Neural cell (in vitro differentiated cells): ENCODE data around the gene PNPLA7. TPM values are rescaled to one million over a fixed set of nuclear protein-coding genes. Genes with fewer than 3 reads are reported as not detected.

Experiments used
- H2AFZ ChIP-seq: fragments of 200-600, 300-800 bp; sonication (generic), shearing (Covaris generic); 2 replicates; pipeline ENCODE4 v1.6.0; 2014; ENCODE audit warnings: low read depth, mild to moderate bottlenecking, antibody characterized with exemption, low read length, moderate library complexity
- H3F3A ChIP-seq: fragments of 200-600 bp; shearing (Covaris generic); 2 replicates; pipeline ENCODE4 v1.6.1; 2016; ENCODE audit warnings: mild to moderate bottlenecking, moderate library complexity, mixed read lengths, antibody characterized with exemption, low read length; ENCODE audit not compliant: insufficient read depth, poor library complexity, severe bottlenecking
- H3K27ac ChIP-seq: fragments of 200-600, 300-800 bp; sonication (generic), shearing (Covaris generic); 2 replicates; pipeline ENCODE4 v1.5.1; 2014; ENCODE audit warnings: mild to moderate bottlenecking, low read length, moderate library complexity
- H3K27me3 ChIP-seq: fragments of 300-800, 200-600 bp; sonication (generic), shearing (Covaris generic); 2 replicates; pipeline ENCODE4 v1.6.0; 2014; ENCODE audit warnings: mild to moderate bottlenecking, low read depth, low read length, moderate library complexity; ENCODE audit not compliant: insufficient read depth
- H3K36me3 ChIP-seq: fragments of 300-800, 200-600 bp; sonication (generic), shearing (Covaris generic); 2 replicates; pipeline ENCODE4 v1.5.1; 2014; ENCODE audit warnings: mild to moderate bottlenecking, antibody characterized with exemption, low read length, moderate library complexity; ENCODE audit not compliant: insufficient read depth
- H3K4me2 ChIP-seq: fragments of 300-800, 200-600 bp; sonication (generic), shearing (Covaris generic); 2 replicates; pipeline ENCODE4 v1.6.0; 2014; ENCODE audit warnings: mild to moderate bottlenecking, low read length
- H3K4me3 ChIP-seq: fragments of 300-800, 200-600 bp; sonication (generic), shearing (Covaris generic); 2 replicates; pipeline ENCODE4 v1.5.1; 2014; ENCODE audit warnings: mild to moderate bottlenecking, low read length, moderate library complexity
- H3K79me2 ChIP-seq: fragments of 200-600 bp; shearing (Covaris generic); replicated peaks from 2 replicates; pipeline ENCODE4 v1.6.0; 2014; ENCODE audit warnings: mild to moderate bottlenecking, low read length, moderate library complexity; ENCODE audit not compliant: insufficient read depth
- H3K9ac ChIP-seq: fragments of 300-800, 200-600 bp; sonication (generic), shearing (Covaris generic); 2 replicates; pipeline ENCODE4 v1.6.1; 2016; ENCODE audit warnings: mild to moderate bottlenecking, low read length, mixed read lengths
- H3K9me2 ChIP-seq: fragments of 200-600 bp; shearing (Covaris generic); 2 replicates; pipeline ENCODE4 v1.6.1; 2016; ENCODE audit warnings: mild to moderate bottlenecking, low read length, mixed read lengths; ENCODE audit not compliant: insufficient read depth
- H3K9me3 ChIP-seq: fragments of 200-600, 300-800 bp; sonication (generic), shearing (Covaris generic); 2 replicates; pipeline ENCODE4 v1.6.1; 2016; ENCODE audit warnings: mild to moderate bottlenecking, mixed run types, low read length, moderate library complexity, mixed read lengths
- H4K20me1 ChIP-seq: fragments of 200-600 bp; shearing (Covaris generic); 2 replicates; pipeline ENCODE4 v1.6.1; 2016; ENCODE audit warnings: mild to moderate bottlenecking, mixed run types; ENCODE audit not compliant: insufficient read depth
- CTCF ChIP-seq: fragments of 450-650 bp; IDR thresholded peaks from 2 replicates; pipeline ENCODE4 v1.5.1; 2014; ENCODE audit warnings: antibody characterized with exemption, mild to moderate bottlenecking, moderate library complexity; ENCODE audit not compliant: poor library complexity, severe bottlenecking
- EP300 ChIP-seq: fragments of 450-650 bp; conservative IDR thresholded peaks from 2 replicates; pipeline ENCODE4 v1.6.1; 2014; ENCODE audit warnings: antibody characterized with exemption, mild to moderate bottlenecking, moderate library complexity; ENCODE audit not compliant: poor library complexity, severe bottlenecking
- EZH2 ChIP-seq: fragments of 200-600, 300-800 bp; shearing (Covaris generic), sonication (generic); IDR thresholded peaks from 2 replicates; pipeline ENCODE4 v1.6.1; 2014; ENCODE audit warnings: antibody characterized with exemption, low read length, borderline replicate concordance, mild to moderate bottlenecking; ENCODE audit not compliant: insufficient read depth, poor library complexity, severe bottlenecking
- MXI1 ChIP-seq: fragments of 450-650 bp; conservative IDR thresholded peaks from 2 replicates; pipeline ENCODE4 v1.6.1; 2014; ENCODE audit warnings: antibody characterized with exemption, mild to moderate bottlenecking; ENCODE audit not compliant: poor library complexity, severe bottlenecking
- POLR2AphosphoS5 ChIP-seq: IDR thresholded peaks from 2 replicates; pipeline ENCODE4 v1.6.1; 2012
- RAD21 ChIP-seq: fragments of 450-650 bp; conservative IDR thresholded peaks from 2 replicates; pipeline ENCODE4 v1.6.1; 2014; ENCODE audit warnings: antibody characterized with exemption, mild to moderate bottlenecking, moderate library complexity
- REST ChIP-seq: IDR thresholded peaks from 2 replicates; pipeline ENCODE4 v1.6.1; 2012; ENCODE audit warnings: borderline replicate concordance
- SMC3 ChIP-seq: fragments of 450-650 bp; conservative IDR thresholded peaks from 2 replicates; pipeline ENCODE4 v1.6.1; 2014; ENCODE audit warnings: antibody characterized with exemption, mild to moderate bottlenecking, moderate library complexity; ENCODE audit not compliant: poor library complexity
- polyA plus RNA-seq: library from polyadenylated mRNA; depleted of rRNA; stranded (reverse); fragments of >200 nt; gene quantifications from 2 replicates; pipeline ENCODE4 v1.2.3, GENCODE V29; 2014

PNPLA7 gene
- polyA plus RNA-seq, 1 donor from 2014 or later: 0.72 TPM

- no peaks in the 10 kb centered on the region for H3F3A ChIP-seq
- no peak overlapping the region for H3K4me3 ChIP-seq
- no peaks in the 10 kb centered on the region for H3K27me3 ChIP-seq
- H2AFZ ChIP-seq: no peak overlapping the region
- no peaks in the 10 kb centered on the region for H4K20me1 ChIP-seq
- H3K79me2 ChIP-seq: no peaks in the 10 kb centered on the region
- no peaks in the 10 kb centered on the region for H3K9me3 ChIP-seq
- H3K4me2 ChIP-seq: no peak overlapping the region
- H3K9me2 ChIP-seq: no peaks in the 10 kb centered on the region
- TF ChIP-seq REST (no peak), RAD21 (no peak), MXI1 (no peak), EZH2 (no peak), POLR2AphosphoS5 (no peak)
- no peaks in the 10 kb centered on the region for H3K36me3 ChIP-seq
- no peak overlapping the region for H3K9ac ChIP-seq
- H3K27ac ChIP-seq: no peak overlapping the region
Measured at GRCh38 chr9:137464291-137464999, 85.8 kb downstream of the PNPLA7 start.

GRCh38 chr9:137463931-137464290 lies 86.3 kb downstream of the PNPLA7 start:
- Histone ChIP-seq H3K36me3 (no peaks in the 10 kb centered on the region), H2AFZ (no peak overlapping the region), H3K27ac (no peak overlapping the region), H3K9ac (no peak overlapping the region), H3K27me3 (no peaks in the 10 kb centered on the region), H3K9me2 (no peaks in the 10 kb centered on the region), H3F3A (no peaks in the 10 kb centered on the region), H3K79me2 (no peaks in the 10 kb centered on the region), H3K9me3 (no peaks in the 10 kb centered on the region), H3K4me3 (no peak overlapping the region), H3K4me2 (no peak overlapping the region), H4K20me1 (no peaks in the 10 kb centered on the region)
- TF ChIP-seq POLR2AphosphoS5 (no peak), CTCF (no peak)

GRCh38 chr9:137462986-137463930 lies 86.9 kb downstream of the PNPLA7 start:
- Histone ChIP-seq H3K27ac (no peak overlapping the region), H3K36me3 (no peaks in the 10 kb centered on the region), H3K9me3 (no peaks in the 10 kb centered on the region), H3K79me2 (no peaks in the 10 kb centered on the region), H3K27me3 (no peaks in the 10 kb centered on the region), H4K20me1 (no peaks in the 10 kb centered on the region), H3K4me3 (no peak overlapping the region), H3F3A (no peaks in the 10 kb centered on the region), H3K9ac (no peak overlapping the region), H2AFZ (no peak overlapping the region), H3K4me2 (no peak overlapping the region), H3K9me2 (no peaks in the 10 kb centered on the region)
- TF ChIP-seq CTCF (no peak), REST (no peak), RAD21 (no peak), SMC3 (no peak), EP300 (no peak), EZH2 (no peak), POLR2AphosphoS5 (no peak)
